B cell (primary cell): ENCODE results near the gene ARID4B.

Experiments used
- CTCF ChIP-seq: fragments of 200-600 bp; IDR thresholded peaks from one replicate; pipeline ENCODE4 v1.8.0; 2022; ENCODE audit warnings: antibody characterized with exemption, mild to moderate bottlenecking
- EZH2 ChIP-seq: IDR thresholded peaks from 2 replicates; pipeline ENCODE4 v1.6.1; 2012; ENCODE audit warnings: borderline replicate concordance, low read depth, mild to moderate bottlenecking, moderate library complexity, low read length; ENCODE audit not compliant: insufficient read depth, poor library complexity, severe bottlenecking

DNA sequence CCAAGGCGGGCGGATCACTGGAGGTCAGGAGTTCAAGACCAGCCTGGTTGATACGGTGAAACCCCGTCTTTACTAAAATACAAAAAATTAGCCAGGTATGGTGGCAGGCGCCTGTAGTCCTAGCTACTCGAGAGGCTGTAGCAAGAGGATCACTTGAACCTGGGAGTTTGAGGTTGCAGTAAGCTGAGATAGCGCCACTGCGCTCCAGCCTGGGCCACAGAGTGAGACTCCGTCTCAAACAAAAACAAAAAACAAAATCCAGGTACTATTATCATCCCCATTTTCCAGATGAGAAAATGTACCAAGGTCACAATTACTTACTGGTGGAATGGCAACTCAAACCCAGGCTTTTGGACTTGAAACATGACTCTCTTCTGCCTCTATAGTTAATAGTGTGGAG is 203.9 kb downstream of the ARID4B start:
- no peak for TF ChIP-seq CTCF
- TF ChIP-seq EZH2 = no peak
